NCI-H748 (cell line): ENCODE data around the gene MAPK13.
A peak's percentile ranks its signal among the peaks of the same experiment; 100 is the strongest.
"Not testable (repeated sequence)": the region's sequence is repeated elsewhere in the genome, so short reads cannot be mapped to it uniquely, and the experiment has no call there.

Experiments used
- DNase-seq: peaks from one replicate; lab custom pipeline; 2025; ENCODE audit not compliant: unreplicated experiment; lab: John Stamatoyannopoulos, UW

MAPK13 gene

GRCh38 chr6:36126553-36127458 lies 3.5 kb upstream of the MAPK13 start:
- DNase-seq: no peak

GRCh38 chr6:36127462-36128016 lies 2.8 kb upstream of the MAPK13 start:
- DNase-seq: no peak

GRCh38 chr6:36128073-36128472 lies 2.2 kb upstream of the MAPK13 start:
- DNase-seq: no peak

- DNase-seq: peak; percentile 24
These were observed 1.5 kb upstream of the MAPK13 start for GRCh38 chr6:36128793-36129192.

GRCh38 chr6:36129334-36129733 lies 979 bp upstream of the MAPK13 start:
- not testable (repeated sequence) for DNase-seq

GRCh38 chr6:36130667-36131510 lies 576 bp downstream of the MAPK13 start:
- DNase-seq: peak; percentile 85

GRCh38 chr6:36131511-36132245 lies 1.4 kb downstream of the MAPK13 start:
- peak; percentile 81 for DNase-seq

- no peak for DNase-seq
These were observed 2.1 kb downstream of the MAPK13 start for GRCh38 chr6:36132246-36132895.

GRCh38 chr6:36133148-36133547 lies 2.8 kb downstream of the MAPK13 start:
- DNase-seq: no peak

- no peak for DNase-seq
These were observed 3.6 kb downstream of the MAPK13 start for GRCh38 chr6:36133912-36134311.

GRCh38 chr6:36135053-36135731 lies 4.9 kb downstream of the MAPK13 start:
- no peak for DNase-seq

- no peak for DNase-seq
These were observed 5.7 kb downstream of the MAPK13 start for GRCh38 chr6:36136034-36136433.

- DNase-seq: no peak
These were observed 6.2 kb downstream of the MAPK13 start for GRCh38 chr6:36136551-36136950.

GRCh38 chr6:36138667-36139066 lies 8.4 kb downstream of the MAPK13 start:
- no peak for DNase-seq

GRCh38 chr6:36139431-36139830 lies 9.1 kb downstream of the MAPK13 start:
- DNase-seq: peak; percentile 34

- DNase-seq: no peak
These were observed 9.8 kb downstream of the MAPK13 start for GRCh38 chr6:36139991-36140710.

- no peak for DNase-seq
These were observed 10.8 kb downstream of the MAPK13 start for GRCh38 chr6:36141091-36141490.

GRCh38 chr6:36141961-36142360 lies 11.6 kb downstream of the MAPK13 start:
- DNase-seq: no peak
